ENCODE results near the gene GSAP. TPM values are rescaled to one million over a fixed set of nuclear protein-coding genes. Genes with fewer than 3 reads are reported as not detected.

Gene GSAP
- total RNA-seq, 1 donor from 2014 or later = 10.4 TPM

DNA sequence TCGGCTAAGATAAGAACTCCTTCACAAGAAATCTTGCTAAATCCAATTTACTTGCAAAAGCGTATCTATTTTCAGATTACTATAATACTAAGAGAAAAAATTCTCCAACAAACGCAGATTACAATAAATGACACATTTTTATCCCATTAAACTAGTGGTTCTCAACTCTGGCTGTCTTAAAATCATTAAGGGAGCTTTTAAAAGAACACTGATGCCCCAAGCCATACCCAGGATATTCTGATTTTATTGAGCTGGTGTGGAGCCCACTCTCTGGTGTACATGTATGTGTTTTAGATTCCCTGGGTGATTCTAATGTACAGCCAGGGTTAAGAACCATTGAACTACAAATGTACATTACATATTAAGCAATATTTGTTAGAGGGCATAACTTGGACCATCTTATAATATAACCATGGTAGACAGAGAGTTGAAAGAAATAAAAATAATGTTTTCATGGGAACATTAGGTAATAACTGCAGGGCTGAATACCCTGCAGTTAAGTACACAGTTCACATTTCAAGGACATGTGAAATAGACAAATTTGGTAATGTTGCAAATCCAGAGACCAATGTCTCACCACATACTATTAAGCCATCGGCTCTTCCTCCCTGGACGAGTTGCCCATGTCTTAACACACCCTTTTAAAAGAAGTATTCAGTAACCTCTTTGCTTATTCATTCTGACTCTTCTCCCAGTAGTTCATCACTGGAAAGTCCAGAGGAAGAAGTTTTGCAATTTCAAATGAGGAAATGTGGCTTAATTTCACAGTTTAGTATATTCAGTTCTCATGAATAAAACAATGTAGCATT lies 6.2 kb downstream of the GSAP start:
- intact Hi-C loops (cut with micrococcal nuclease) = loop anchor here (10.0 kb wide), 1 partner anchor 285 kb away; the partner anchor contains the start of gene CCDC146

DNA sequence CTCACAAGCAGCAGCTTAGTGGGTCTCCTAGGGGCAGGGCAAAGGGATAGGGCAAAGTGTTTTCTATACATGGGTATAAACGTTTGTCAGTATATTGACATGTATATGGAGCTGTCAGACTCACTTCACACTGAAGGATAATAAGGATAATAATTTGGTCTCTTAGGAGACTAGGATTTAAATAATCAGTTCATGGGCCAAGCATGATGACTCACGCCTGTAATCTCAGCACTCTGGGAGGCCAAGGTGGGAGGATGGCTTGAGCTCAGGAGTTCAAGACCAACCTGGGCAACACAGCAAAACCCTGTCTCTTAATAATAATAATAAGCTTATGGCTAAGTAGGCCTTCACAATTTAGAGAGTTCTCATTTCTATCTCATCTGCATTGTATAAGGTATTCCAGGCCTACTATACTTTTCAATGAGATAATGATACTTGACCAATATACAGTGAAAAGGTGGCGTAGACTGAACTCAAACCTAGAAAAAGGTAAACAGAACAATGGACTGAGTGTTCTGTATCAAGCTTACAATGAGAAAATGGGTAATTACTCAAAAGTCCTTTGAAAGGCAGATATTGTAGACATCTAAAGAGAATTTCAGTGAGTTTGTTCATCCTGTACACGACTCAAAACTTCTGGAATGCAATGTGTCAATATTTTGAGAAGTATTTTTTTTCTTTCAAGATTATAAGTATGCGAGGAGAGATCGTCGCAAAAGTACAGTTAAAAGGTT lies 7.0 kb downstream of the GSAP start:
- intact Hi-C loops (cut with micrococcal nuclease) = no loop called here

DNA sequence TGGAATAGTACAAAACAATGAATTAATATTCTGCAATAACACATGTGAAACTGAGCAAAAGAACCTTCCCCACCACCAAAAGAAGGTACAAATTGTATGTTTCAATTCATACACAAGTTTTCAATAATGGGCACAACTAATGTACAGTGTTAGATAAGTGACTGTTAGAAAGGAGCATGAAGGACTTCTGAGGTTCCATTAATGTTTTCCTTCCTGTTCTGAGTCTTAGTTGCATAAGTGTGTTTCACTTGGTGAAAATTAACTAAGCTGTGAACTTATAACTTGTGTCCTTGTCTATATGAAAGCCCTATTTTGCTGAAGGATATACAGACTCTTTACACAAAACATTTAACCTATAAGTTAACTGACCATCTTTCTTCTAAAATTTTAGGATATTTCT lies 8.2 kb downstream of the GSAP start:
- intact Hi-C loops (cut with micrococcal nuclease) = no loop called here

DNA sequence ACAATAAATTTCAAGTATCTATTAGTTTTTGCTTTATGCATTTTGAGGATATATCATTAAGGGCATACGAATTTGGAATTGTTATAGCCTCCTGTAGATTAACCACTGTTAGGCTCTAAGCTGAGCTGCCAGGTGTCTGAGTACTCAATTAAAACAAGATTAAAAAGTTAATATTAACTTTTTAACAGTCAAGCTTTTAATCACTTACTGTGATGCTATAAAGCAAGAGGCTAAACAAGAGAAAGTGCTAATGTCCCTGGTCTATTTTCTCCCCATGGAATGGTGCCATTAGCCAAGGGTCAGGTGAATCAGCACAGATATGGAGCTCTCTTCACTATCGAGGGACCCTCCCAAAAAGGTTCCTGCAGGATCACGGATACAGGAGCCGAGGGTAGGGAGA lies 9.7 kb downstream of the GSAP start:
- intact Hi-C loops (cut with micrococcal nuclease) = no loop called here

DNA sequence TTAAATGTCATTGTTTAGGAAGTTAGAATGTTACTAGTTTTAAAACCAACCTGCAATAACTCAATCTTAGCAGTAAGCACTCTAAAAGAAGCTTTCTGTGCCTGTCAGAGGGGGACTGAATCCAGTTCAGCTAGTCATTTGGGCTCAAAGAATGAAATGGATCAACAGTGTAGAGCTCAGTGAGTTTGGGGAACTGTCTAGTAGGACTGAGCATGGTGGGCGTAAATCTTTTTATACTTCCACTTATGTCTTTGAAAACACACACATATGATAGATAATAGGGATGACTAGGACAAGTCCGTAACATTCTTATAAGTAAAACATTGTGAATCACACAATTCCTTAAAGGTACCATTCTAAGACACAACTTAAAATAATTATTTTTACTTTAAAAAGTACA lies 11.5 kb downstream of the GSAP start:
- intact Hi-C loops (cut with micrococcal nuclease) = no loop called here

DNA sequence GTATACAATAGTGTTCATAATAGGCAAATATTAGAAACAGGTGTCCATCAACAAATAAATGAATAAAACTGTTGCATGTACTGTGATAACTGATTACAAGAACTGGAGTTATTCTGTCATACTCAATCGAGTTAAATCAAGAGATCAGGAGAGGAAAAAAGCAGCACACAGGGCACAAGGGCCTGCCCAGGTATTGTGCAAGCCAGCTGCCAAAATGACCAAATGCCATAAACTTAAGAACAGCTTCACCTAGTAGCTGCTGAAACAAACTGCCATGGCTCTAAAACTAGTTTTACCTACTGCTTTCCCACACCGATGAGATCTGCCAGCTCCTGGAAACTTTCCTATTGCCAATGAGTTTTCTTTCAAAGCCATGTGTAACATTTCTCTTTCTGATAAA lies 12.2 kb downstream of the GSAP start:
- intact Hi-C loops (cut with micrococcal nuclease) = no loop called here

DNA sequence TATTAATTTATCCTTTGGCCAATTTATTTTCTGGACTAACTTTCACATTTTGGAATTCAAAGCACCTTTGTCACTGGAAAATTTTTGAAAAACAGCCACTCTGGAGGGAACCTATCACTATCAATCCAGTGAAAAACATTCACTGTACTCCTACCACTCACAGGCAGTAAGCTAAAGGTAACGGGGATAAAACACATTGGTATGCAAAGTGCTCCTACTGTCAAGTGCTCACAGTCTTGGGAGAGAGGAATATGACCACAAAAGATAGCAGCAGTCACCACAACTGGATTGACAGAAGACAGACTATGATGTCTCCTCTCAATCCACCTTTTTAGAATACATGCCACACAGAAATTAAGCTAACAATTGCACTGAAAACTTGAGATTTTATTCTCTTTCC lies 13.3 kb downstream of the GSAP start:
- intact Hi-C loops (cut with micrococcal nuclease) = no loop called here

DNA sequence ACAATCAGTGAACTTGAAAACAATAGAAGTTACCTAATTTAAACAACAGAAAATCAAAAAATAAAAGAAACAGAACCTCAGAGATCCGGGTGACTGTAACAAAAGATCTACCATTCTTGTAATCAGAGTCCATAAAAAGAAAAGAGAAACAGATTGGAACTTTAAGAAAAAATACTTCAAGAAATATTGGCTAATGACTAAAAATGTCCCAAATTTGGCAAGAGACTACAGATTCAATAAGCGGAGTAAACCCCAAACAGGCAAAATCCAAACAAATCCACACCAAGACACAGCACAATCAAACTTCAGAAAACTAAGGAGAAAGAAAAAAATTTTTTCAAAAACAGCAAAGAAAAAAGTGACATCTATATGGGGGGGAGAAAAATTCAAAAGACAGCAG lies 15.1 kb downstream of the GSAP start:
- intact Hi-C loops (cut with micrococcal nuclease) = no loop called here

DNA sequence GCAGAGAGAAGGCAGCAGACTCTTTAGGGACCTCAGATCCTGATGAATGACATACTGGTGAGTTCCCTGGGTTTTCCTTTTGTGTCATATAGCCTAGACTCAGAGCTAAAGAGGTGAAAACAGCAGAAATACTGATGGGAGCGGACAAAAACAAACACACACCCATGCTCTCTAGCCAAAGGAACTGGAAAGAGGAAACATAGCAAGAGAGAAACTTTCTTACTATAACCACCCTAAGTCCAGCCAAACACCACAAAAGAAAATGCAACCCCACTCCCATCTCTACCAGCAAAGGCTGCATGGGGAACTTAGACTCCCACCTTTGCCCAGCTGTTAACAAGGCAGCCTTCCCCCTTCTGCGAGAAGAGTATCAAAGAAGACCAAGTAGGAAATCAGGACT lies 16.3 kb downstream of the GSAP start:
- intact Hi-C loops (cut with micrococcal nuclease) = no loop called here

DNA sequence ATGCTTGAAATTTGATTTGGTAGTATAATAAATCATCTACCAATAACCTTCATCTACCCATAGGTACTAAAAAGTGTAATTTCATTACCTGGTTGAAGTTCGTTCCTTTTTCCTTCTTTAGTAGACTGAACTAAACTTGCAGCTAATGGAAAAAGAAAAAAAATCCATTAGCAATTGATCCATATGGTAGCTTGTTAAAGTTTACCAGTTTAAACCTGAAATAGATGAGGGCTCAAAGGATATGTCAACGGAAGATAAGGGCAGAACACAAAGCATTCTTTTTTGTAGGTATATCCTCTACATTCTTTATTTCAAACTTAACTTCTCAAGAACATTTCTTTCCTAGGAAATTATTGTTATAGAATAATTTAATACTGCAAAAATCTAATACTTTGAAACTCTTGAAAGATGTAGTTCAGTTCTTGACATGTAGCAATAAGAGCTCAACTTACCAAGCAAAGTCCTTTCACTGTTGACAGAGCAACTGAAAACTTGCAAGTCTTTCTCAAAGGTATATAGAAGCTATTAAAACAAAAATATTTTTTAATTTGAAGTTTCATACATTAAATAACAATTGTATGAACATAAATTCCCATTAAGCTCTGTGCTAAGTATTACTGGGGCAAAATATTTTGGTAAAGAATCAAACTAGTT lies 19.1 kb downstream of the GSAP start:
- intact Hi-C loops (cut with micrococcal nuclease) = no loop called here

DNA sequence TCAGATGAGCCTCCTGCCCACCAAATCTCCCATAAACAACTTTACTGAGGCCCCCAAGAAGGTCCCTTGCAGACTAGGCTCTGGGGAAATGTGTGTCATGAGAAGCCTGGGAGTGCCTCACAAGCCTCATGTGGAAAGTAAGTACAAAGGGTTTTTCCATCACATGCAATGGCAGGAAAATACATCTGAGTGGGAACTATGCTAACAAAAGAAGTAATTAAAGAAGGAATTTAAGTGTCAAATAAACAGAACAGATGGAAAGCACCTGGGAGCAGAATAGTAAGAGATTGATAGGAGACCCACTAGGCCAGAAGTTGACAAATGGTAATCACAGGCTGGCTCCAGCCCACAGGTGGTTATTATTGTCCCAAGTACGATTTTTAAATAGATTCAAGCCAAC lies 20.5 kb downstream of the GSAP start:
- intact Hi-C loops (cut with micrococcal nuclease) = no loop called here

DNA sequence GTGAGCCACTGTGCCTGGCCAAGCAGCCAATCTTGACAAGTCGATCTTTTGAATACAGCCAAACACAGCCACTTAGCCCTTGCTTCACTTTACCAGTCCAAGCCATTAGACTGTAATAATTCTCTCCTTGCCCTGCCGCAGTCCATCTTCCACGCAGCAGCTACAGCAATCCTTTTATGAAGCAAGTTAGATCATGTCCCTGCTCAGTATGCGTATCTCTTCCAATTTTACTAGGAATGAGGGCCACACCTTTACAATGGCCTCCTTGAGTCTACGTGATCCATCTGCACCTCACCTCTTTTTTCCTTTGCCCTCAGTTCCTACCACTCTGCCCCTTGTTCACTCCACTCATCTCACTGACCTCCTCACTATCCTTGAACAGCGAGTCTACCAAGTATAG lies 22.2 kb downstream of the GSAP start:
- intact Hi-C loops (cut with micrococcal nuclease) = loop anchor here (1.0 kb wide), 1 partner anchor 41 kb away; no protein-coding TSS in a partner anchor

DNA sequence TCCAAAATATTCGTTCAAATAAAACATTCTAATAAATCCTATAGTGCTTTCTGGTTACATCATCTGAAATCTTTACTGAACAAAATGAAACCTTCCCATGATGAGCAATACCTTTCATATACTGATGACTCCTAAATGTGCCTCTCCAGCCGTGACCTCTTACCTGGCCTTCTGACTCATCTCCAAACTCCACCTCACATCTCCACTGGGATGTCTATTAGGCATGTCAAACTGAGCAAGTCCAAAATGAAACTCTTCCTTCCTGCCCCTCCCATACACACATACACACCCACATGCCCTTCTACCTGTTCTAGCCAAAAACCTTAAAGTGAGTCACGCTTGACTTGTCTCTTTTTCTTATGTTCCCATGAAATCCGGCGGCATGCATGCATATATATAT lies 22.9 kb downstream of the GSAP start:
- intact Hi-C loops (cut with micrococcal nuclease) = loop anchor here (1.0 kb wide), 1 partner anchor 40 kb away; no protein-coding TSS in a partner anchor

DNA sequence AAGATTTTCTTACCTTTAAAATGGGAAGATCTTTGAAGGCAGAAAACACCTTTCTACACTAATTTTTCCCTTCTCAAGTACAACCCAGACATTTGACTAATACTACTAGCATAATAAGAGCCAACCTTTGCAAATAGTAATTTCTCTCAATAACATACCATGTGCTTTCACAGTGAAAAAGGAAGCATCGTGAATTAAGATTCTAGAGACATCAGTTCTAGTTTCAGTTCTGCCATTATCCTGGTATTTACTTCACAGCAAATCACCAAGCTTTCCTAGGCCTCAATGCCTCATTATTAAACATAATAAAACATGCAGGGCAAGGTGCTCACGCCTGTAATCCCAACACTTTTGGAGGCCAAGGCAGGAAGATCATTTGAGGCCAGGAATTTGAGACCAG lies 24.9 kb downstream of the GSAP start:
- intact Hi-C loops (cut with micrococcal nuclease) = no loop called here

DNA sequence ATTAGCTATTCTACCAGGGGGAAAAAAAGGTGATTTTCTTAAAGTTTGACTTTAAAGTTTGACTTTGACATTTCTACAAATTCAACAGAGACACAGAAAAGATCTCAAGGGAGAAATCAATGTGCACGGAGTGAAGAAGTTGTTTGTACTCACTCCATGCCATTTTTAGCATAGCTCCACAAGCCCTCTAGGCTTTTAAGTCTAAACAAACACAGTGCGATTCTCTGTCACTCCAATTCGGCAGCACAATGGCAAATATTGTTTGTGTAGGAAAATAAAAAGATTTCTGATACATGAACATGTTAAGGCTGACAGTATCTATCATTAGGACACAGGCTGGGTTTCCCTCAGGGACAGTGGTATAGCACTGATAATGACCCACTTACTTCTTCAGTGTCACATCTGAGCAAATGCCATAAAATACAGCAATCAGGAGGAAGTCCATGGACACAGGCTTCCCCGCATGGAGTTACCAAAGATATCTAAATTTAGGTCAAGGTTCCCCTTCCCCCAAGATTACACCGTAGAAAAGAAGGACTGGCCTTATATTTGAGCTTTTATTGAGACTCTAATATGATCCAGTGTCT lies 28.0 kb downstream of the GSAP start:
- intact Hi-C loops (cut with micrococcal nuclease) = no loop called here

DNA sequence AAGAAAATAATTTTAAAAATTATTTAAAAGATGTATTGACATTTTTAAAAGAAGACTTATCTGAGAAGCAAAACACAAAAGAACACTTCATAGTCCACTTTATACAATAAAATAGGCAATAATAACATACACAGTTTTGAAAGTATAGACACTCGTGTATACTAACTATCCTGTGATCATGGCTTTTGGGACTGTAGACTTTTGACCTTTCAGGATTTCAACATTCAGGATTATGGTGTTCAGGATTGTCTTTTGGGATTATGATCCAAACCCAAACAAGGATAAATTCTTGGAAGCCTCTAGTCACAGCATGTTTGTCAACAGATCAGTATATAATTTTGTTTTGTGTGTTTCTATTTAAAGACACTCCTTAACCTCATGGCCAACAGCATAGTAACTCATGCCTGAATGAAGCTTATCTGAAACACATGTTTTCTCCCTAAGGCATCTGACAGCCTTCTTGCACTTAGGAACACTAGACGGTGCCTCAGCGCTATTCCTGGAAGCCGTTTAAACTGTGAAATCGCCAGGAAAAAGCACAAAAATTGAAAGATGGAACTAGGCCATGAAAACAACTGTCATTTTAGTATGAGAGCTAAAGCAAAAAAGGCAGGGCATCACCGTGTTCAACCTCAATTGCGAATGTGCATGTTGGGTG lies 29.9 kb downstream of the GSAP start:
- intact Hi-C loops (cut with micrococcal nuclease) = no loop called here

DNA sequence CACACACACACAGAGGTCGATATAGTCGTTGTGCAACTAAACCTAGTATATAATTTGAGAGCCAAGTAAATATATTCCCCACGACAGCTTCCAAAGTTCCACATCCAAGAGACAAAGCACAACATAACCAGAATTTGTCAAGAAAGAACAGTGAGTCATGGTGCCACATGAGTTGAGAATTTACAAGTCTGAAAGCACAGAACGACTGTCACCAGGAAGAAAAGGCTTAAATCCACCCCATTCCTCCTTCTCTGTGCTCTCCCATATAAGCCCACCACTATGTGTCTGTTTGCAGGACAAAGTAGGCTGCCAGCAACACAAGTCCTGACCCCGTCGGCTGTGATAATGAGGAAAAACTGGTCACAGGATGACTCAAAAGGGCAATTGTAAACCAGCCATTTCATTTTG lies 32.8 kb downstream of the GSAP start:
- intact Hi-C loops (cut with micrococcal nuclease) = no loop called here

DNA sequence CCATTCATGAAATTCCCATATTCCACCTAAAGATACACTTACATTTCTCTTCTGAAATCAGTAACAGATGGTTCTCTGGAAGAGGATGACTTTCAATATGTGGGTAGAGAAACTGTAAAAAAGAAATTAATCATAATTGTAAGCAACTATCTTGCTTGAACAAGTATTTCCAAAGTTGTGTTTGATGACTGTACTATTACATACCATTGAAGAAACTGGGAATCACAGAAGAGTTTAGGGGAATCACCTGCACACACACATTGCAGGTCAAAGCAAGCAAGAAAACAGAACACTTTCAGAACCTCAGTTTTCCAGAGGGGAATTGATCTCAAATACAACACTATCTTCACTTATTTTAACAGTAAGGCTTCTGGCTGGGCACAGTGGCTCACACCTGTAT lies 33.6 kb downstream of the GSAP start:
- intact Hi-C loops (cut with micrococcal nuclease) = no loop called here

DNA sequence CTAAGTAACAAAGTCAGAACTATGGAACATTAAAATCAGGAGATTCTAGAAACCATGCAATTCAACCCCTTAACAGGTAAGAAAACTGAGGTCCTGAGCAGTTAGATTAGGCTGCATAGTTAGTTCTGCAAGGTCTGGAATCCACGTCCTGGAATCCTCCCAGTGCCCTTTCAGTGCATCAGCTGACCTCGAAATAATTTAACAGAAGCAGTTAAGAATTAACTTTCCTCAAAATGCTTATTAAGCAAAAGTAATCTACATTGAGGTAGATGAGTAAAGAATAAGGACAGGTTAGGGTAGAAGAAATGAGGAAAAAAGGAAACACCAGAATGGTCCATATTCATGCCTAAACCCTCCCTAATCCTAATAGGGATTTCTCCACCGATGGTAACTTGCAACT lies 37.6 kb downstream of the GSAP start:
- intact Hi-C loops (cut with micrococcal nuclease) = no loop called here

DNA sequence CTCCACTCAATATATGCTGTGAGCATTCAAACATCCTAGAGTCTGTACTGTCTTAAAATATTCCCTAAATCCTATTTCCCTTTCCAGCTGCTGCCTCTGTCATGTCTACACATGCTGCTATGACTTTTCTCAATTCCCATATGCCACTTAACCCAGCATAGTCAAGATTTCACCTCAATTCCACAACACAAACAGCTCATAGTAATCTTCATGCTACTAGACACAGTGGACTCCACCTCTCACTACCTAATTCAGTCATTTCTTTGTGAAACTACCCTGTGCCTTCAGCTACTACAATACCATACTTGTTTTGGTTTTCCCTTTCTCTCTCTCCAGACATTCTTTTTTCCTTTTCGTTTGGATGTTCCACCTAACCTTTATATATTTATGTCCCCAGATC lies 45.5 kb downstream of the GSAP start:
- intact Hi-C loops (cut with micrococcal nuclease) = no loop called here

DNA sequence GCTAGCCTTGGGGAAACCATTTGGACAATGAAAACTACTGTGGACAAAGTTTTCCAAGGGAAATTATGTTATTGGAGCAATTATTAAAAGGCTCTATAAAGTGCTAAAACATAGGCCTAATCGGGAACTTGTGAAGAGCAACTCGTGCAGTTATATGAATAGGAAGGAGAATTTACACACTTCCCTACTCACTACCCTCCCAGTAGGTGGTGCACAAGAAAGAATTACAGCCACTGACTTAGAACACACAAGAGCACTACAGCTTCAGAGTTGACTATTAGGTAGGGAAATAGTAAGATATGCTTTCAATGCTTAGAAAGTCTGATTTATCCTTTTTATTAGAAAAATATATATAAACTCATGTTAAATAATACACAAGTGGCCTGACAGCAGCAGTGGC lies 47.2 kb downstream of the GSAP start:
- intact Hi-C loops (cut with micrococcal nuclease) = no loop called here

Data from T-helper 1 cell treated with Interleukin-12 subunit alpha and Interleukin-12 subunit beta and Interleukin-4 antibody, amounts not matched to agents 30 ng/mL and 1 ng/mL, for 36 hours (primary cell).